Middle frontal gyrus (tissue), 1 donor: ENCODE results near the gene AP5S1.
A peak's percentile ranks its signal among the peaks of the same experiment; 100 is the strongest.
"Not testable (repeated sequence)": the region's sequence is repeated elsewhere in the genome, so short reads cannot be mapped to it uniquely, and the experiment has no call there.

ENCODE experiments used
- DNase-seq: peaks from one replicate; pipeline ENCODE4 v3.0.0-alpha.2; 2015; ENCODE audit warnings: low spot score; ENCODE audit errors: extremely low spot score

Gene AP5S1

DNA sequence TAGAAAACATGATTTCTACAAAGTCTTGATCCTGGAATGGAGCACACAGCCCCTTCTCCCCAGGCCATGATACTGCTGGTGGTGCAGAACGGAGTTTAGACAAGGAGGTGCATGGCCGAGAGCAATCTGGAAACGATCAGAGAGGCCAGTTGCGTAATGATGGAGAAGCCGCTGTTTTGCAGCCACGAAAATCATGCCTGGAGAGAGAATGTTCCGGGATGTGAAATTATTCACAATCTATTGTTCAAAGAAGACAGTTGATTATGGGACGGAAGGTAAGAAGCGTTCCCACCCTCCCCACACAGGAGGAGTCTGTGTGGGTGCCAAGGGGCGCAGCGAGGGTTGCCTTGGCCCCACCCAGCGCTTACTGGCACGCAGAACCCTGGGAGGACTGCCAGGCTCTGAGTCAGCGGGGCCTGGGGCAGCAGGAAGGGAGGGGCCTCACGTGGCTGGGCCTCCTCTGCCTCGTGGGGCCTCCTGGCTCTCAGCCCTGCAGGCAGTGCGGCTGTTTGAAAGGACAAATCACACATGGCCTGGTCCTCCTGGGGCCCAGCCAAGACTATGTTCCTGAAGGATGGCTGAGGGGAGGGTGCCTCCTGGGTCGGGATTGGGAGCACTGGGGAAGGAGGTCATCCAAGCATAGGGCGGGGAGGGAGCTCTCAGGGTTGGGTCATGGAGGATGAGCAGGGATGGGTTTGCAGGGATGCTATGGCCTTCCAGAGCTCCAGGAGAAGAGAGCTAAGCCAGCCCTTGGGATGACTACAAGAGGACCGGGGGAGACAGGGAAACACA lies 8.7 kb upstream of the AP5S1 start:
- peak; percentile 87 for DNase-seq

GRCh38 chr20:3812259-3812681 lies 8.1 kb upstream of the AP5S1 start:
- no peak for DNase-seq

DNA sequence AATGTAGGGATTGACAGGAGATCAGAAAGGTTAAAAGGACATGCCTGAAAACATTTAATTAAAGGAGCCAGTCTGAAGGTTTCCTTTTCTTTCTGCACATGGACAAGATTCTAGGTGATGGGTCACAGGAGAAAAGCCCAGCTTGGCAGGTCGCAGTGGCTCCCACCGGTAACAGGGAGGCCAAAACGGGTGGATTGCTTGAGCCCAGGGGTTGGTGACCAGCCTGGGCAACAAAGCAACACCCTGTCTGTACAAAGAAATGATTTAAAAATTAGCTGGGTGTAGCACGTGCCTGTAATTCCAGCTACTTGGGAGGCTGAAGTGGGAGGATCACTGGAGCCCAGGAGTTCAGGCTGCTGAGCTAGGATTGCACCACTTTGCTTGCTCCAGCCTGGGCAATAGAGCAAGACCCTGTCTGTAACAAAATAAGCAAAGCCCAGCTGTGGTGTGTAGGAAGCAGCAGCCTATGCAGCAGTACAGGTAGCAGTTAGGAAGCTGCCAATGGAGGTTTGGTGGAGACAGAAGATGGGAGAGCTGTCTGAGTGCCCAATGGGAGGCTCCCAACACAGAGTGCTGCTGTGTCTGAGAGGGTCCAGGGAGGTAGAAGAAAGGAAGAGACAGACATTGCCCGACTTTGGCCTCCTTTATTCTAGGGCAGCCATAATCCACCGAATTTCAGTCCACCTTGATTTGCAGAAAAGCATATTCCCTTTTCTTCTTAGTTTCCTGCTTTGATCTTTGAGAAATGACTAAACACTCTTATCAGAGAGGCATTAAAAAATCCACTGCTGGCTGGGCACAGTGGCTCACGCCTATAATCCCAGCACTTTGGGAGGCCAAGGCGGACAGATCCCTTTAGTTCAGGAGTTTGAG lies 7.1 kb upstream of the AP5S1 start:
- DNase-seq = no peak

- no peak for DNase-seq
These were observed 6.3 kb upstream of the AP5S1 start for GRCh38 chr20:3813848-3814581.

GRCh38 chr20:3814928-3815495 lies 5.3 kb upstream of the AP5S1 start:
- DNase-seq = no peak

DNA sequence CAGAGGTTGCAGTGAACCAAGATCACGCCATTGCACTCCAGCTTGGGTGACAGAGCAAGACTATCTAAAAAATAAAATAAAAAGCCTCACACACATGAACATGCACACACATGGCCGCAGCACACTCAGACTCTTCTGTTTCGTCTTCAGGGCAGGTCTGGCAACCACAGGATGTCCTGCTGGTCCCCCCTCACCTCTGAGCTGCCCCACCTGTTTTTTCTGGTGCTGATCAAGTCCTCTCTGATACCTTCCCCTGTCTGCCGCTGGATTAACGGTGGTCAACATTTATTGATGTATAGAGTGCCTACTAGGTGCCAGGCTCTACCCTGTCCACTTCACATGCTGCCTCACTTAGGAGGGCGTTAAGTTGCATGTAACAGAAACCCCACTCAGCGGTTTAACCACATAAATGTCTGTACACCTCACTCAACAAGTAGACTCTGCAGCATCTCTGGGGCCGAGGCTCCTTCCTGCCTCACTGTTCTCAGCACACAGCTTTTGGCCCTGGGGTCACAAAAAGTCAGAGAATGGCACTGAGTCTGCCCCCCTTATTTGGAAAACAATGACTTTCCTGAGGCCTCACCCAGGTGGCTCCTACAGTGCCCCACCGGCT lies 4.5 kb upstream of the AP5S1 start:
- no peak for DNase-seq

GRCh38 chr20:3818155-3819151 lies 1.9 kb upstream of the AP5S1 start:
- DNase-seq = no peak

DNA sequence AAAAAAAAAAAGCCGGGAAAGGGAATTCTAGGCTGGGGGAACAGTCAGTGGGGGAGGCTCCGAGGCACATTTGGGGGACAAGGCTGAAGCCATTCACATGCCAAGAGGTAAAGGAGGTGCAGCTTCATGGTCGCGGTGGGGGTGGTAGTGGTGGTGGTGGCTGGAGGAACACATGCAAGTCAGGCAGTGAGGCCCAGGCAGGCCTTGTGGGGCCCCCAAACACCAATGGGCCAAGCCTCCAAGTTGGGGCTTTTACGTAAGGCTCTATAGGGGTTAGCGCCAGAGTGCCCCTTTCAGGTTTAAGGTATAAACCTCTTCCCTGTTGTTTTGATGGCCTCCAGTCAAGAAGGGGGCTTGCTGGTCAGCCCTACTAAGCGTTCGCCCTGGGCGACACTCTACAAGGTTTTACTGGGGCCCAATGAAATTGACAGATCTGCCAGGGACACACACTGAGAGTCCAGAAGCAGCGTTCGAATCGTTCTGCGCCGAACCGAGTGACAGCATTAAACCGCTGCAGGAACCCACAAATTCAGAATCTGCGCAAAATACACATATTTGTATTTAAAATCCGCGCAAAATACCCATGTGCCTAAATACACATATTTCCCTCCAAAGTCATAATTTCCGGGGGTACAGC lies 818 bp upstream of the AP5S1 start:
- DNase-seq = no peak

- no peak for DNase-seq
These were observed 767 bp downstream of the AP5S1 start for GRCh38 chr20:3820901-3821727.

GRCh38 chr20:3821996-3822395 lies 1.6 kb downstream of the AP5S1 start:
- no peak for DNase-seq

GRCh38 chr20:3823881-3824280 lies 3.5 kb downstream of the AP5S1 start:
- no peak for DNase-seq

GRCh38 chr20:3825526-3825925 lies 5.2 kb downstream of the AP5S1 start:
- DNase-seq = no peak

- no peak for DNase-seq
These were observed 6.1 kb downstream of the AP5S1 start for GRCh38 chr20:3826420-3826819.

- no peak for DNase-seq
These were observed 8.5 kb downstream of the AP5S1 start for GRCh38 chr20:3828798-3829197.

GRCh38 chr20:3829891-3830290 lies 9.5 kb downstream of the AP5S1 start:
- not testable (repeated sequence) for DNase-seq

GRCh38 chr20:3836132-3836531 lies 15.8 kb downstream of the AP5S1 start:
- no peak for DNase-seq

DNA sequence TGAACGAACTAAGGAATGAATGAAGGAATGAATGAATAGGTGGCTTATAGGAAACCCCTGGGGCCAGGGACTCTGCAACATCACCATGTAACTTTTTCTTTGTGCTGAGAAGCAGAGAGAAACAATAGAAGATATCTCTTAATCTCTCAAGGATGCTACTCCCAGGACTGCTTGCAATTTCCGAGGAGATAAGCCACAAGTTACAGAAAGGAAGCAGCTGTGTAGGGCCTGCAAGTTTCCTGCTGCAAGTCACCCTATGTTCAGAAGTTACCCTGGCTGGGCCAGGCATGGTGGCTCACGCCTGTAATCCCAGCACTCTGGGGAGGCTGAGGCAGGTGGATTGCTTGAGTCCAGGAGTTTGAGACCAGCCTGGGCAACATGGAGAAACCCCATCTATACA lies 19.0 kb downstream of the AP5S1 start:
- no peak for DNase-seq

DNA sequence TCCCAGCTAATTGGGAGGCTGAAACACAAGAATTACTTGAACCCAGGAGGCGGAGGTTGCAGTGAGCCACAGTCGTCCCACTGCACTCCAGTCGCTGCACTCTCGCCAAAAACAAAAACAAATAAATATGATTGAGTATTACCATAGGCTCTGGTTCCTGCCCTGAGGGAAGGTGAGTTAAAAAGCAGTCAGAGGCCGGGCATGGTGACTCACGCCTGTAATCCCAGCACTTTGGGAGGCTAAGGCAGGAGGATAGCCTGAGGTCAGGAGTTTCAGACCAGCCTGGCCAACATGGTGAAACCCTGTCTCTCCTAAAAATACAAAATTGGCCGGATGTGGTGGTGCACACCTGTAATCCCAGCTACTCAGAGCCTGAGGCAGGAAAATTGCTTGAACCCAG lies 19.9 kb downstream of the AP5S1 start:
- DNase-seq = not testable (repeated sequence)
